ENCODE results near the gene C1QTNF3. TPM values are rescaled to one million over a fixed set of nuclear protein-coding genes. Genes with fewer than 3 reads are reported as not detected.

C1QTNF3 gene
- total and polyA plus RNA-seq, 2 of the 8 experiments (the other 6 are each of a cell fraction or from before 2014, with no cell fraction given): 1.0 to 1.2 TPM

- no peak overlapping the region for H4K5ac ChIP-seq (ENCODE audit: insufficient read length, low read depth, low read length)
- H3K4me2 ChIP-seq (ENCODE audit: insufficient read depth in 1 of 2, low read depth in 2 of 2, low read length in 2 of 2): no peak overlapping the region
- H2BK120ac ChIP-seq (replicated peaks; ENCODE audit: low read depth, low read length): no peak overlapping the region
- H3K27ac ChIP-seq (ENCODE audit: low read depth, low read length): no peak overlapping the region
- no peak overlapping the region for H3K9ac ChIP-seq (replicated peaks in 1 of 4; ENCODE audit: extremely low read depth in 1 of 4, low read depth in 3 of 4, low read length in 3 of 4)
- no peak overlapping the region for H2BK20ac ChIP-seq (ENCODE audit: low read length)
- H4K91ac ChIP-seq (replicated peaks; ENCODE audit: insufficient read length, low read length): no peak overlapping the region
- no peak overlapping the region for H3K4me3 ChIP-seq (ENCODE audit: extremely low read depth in 1 of 4, insufficient read depth in 2 of 4, low read depth in 3 of 4, low read length in 4 of 4)
- CTCF ChIA-PET (ENCODE audit: partially characterized antibody): no interaction called here
- H4K8ac ChIP-seq (ENCODE audit: extremely low read depth, insufficient read depth, low read length): no peak overlapping the region
- H3K23ac ChIP-seq (ENCODE audit: insufficient read length): no peak overlapping the region
- no peak overlapping the region for H2BK12ac ChIP-seq (ENCODE audit: low read depth, low read length)
- TF ChIP-seq ZNF274 (IDR thresholded peaks at IDR 0.05; ENCODE audit: borderline replicate concordance, extremely low read depth, low read length) (no peak), RAD21 (IDR thresholded peaks at IDR 0.05 in 1 of 2, conservative IDR thresholded peaks at IDR 0.05 in 1 of 2; ENCODE audit: low read depth in 2 of 2, low read length in 2 of 2) (no peak), CHD2 (IDR thresholded peaks at IDR 0.05; ENCODE audit: low read length) (no peak)
- FAIRE-seq: no peak
- no peak for DNase-seq (ENCODE audit: low read depth in 1 of 2, low spot score in 2 of 2)
- H3K4me1 ChIP-seq (replicated peaks in 1 of 4; ENCODE audit: control insufficient read depth in 3 of 4, insufficient read depth in 4 of 4, low read length in 3 of 4): no peaks in the 10 kb centered on the region
- H3K79me1 ChIP-seq (ENCODE audit: low read depth, low read length): no peaks in the 10 kb centered on the region
- H2AFZ ChIP-seq (ENCODE audit: low read length): no peak overlapping the region
- H3K14ac ChIP-seq (ENCODE audit: insufficient read length): no peak overlapping the region
- WGBS, 2 experiments (ENCODE audit: extremely low coverage in 1 of 2, insufficient coverage in 1 of 2, insufficient read length in 1 of 2, insufficient replicate concordance in 2 of 2, low coverage in 1 of 2, low lambda C conversion rate in 2 of 2, missing lambda C conversion rate in 1 of 2): 98% methylated on average over 4 of the region's 4 CpGs; no CpG with 5 or more reads in 1 of the 2 experiments
- no peak overlapping the region for H2BK5ac ChIP-seq (ENCODE audit: low read depth, low read length)
- no peaks in the 10 kb centered on the region for H4K20me1 ChIP-seq (replicated peaks in 1 of 2; ENCODE audit: control insufficient read depth in 1 of 2, insufficient read depth in 2 of 2, low read length in 2 of 2)
- H3K9me3 ChIP-seq (ENCODE audit: insufficient read depth in 2 of 2, low read depth in 1 of 2, low read length in 1 of 2): no peaks in the 10 kb centered on the region
- H3K18ac ChIP-seq (ENCODE audit: extremely low read depth, low read length): no peak overlapping the region
- H3K27me3 ChIP-seq (replicated peaks in 1 of 4; ENCODE audit: control insufficient read depth in 3 of 4, extremely low read depth in 1 of 4, insufficient read depth in 3 of 4, low read length in 3 of 4): no peaks in the 10 kb centered on the region
- no peaks in the 10 kb centered on the region for H3K79me2 ChIP-seq (ENCODE audit: control insufficient read depth in 1 of 2, insufficient read depth in 2 of 2, low read length in 2 of 2)
- no peak overlapping the region for H3K56ac ChIP-seq (replicated peaks; ENCODE audit: insufficient read length, low read depth, low read length)
- H3K36me3 ChIP-seq (ENCODE audit: control insufficient read depth in 2 of 4, insufficient read depth in 4 of 4, low read length in 3 of 4): no peaks in the 10 kb centered on the region
- H2AK5ac ChIP-seq (ENCODE audit: low read depth, low read length): no peak overlapping the region
- POLR2A ChIA-PET (ENCODE audit: partially characterized antibody): no interaction called here
- no peak overlapping the region for H2BK15ac ChIP-seq (ENCODE audit: low read length)
- H3K23me2 ChIP-seq (ENCODE audit: low read depth, low read length): no peaks in the 10 kb centered on the region
- H3K4ac ChIP-seq (replicated peaks; ENCODE audit: insufficient read length, low read depth, low read length): no peak overlapping the region
Measured at GRCh38 chr5:34015120-34015822, 27.7 kb downstream of the C1QTNF3 start.
